OCI-LY3 (cell line): Measurements from ENCODE around the gene SORL1.

Experiments
- H2AFZ ChIP-seq: fragments of 200-600, 300-600 bp; shearing (Covaris generic); 2 replicates; pipeline ENCODE4 v1.6.0; 2014; ENCODE audit warnings: antibody characterized with exemption, low read depth, low read length
- H3K27ac ChIP-seq: fragments of 200-600, 300-600 bp; sonication (generic); 2 replicates; pipeline ENCODE4 v1.5.1; 2014; ENCODE audit warnings: mild to moderate bottlenecking, low read length, moderate library complexity, mixed read lengths
- H3K27me3 ChIP-seq: fragments of 200-600, 300-600 bp; sonication (generic); 2 replicates; pipeline ENCODE4 v1.6.1; 2014; ENCODE audit warnings: low read depth, low read length, mixed read lengths
- H3K36me3 ChIP-seq: fragments of 200-600, 300-600 bp; sonication (generic); replicated peaks from 2 replicates; pipeline ENCODE3; 2014; ENCODE audit warnings: low read depth, low read length, mixed read lengths
- H3K4me1 ChIP-seq: fragments of 300-600, 200-600 bp; sonication (generic); 2 replicates; pipeline ENCODE4 v1.6.1; 2014; ENCODE audit warnings: low read length, mixed read lengths
- H3K4me2 ChIP-seq: fragments of 200-600, 300-600 bp; sonication (generic); 2 replicates; pipeline ENCODE4 v1.6.1; 2014; ENCODE audit warnings: low read length, mixed read lengths
- H3K4me3 ChIP-seq: fragments of 300-600, 200-600 bp; sonication (generic); 2 replicates; pipeline ENCODE4 v1.5.1; 2014; ENCODE audit warnings: antibody characterized with exemption, mild to moderate bottlenecking, low read length, moderate library complexity
- H3K79me2 ChIP-seq: fragments of 300-600, 200-600 bp; shearing (Covaris generic); 2 replicates; pipeline ENCODE4 v1.6.1; 2014; ENCODE audit warnings: mild to moderate bottlenecking, low read length, mixed read lengths
- H3K9ac ChIP-seq: fragments of 300-600, 200-600 bp; shearing (Covaris generic); 2 replicates; pipeline ENCODE4 v1.6.0; 2014; ENCODE audit warnings: mild to moderate bottlenecking, low read length, moderate library complexity
- H3K9me3 ChIP-seq: fragments of 200-600, 300-600 bp; shearing (Covaris generic); 2 replicates; pipeline ENCODE4 v1.6.1; 2014; ENCODE audit warnings: low read length, mixed read lengths; ENCODE audit not compliant: insufficient read depth
- H4K20me1 ChIP-seq: fragments of 200-600, 300-600 bp; sonication (generic); 2 replicates; pipeline ENCODE4 v1.6.1; 2016; ENCODE audit warnings: low read length, mixed read lengths; ENCODE audit not compliant: insufficient read depth
- EZH2phosphoT487 ChIP-seq: fragments of 200-600 bp; shearing (Covaris generic); IDR thresholded peaks from 2 replicates; pipeline ENCODE4 v1.6.1; 2018; ENCODE audit warnings: antibody characterized with exemption, mixed run types, low read depth
- TF ChIP-seq, protein P1 (sequence below): fragments of 200-600, 300-600 bp; sonication (generic); IDR thresholded peaks from 2 replicates; pipeline ENCODE4 v1.5.1; 2014; ENCODE audit warnings: antibody characterized with exemption, low read length, low read depth

The SORL1 gene

DNA sequence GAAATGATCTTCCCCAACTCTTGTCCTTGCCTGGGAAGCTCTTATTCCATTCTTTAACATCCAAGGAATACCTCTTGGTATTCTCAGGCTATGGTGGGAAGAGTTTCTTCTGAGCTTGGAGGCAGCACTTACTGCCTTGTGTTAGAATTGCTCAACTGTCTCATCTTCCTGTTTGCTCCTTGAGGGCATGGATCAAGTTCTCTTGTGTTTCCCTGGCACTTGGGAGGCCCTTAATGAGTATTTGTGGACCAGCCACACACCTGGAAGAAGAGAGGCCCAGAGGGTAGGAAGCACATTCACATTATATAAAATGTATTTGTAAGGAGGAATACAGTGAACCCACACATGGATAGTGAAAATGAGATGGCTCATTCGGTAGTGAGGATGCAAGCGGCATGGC lies 4.0 kb downstream of the SORL1 start:
- H3K9me3 ChIP-seq, result no peaks in the 10 kb centered on the region
- peak overlapping the region; percentile 85 for H3K4me3 ChIP-seq
- H2AFZ ChIP-seq, result no peak overlapping the region
- peak overlapping the region; percentile 95; the same call in 1 of the 2 replicates for H3K9ac ChIP-seq
- peaks cover 57% of the 10 kb centered on the region for H4K20me1 ChIP-seq
- H3K4me2 ChIP-seq, result peak overlapping the region; percentile 91
- peaks cover 61% of the 10 kb centered on the region for H3K36me3 ChIP-seq
- peaks cover 100% of the 10 kb centered on the region for H3K79me2 ChIP-seq
- TF ChIP-seq, protein P1, sequence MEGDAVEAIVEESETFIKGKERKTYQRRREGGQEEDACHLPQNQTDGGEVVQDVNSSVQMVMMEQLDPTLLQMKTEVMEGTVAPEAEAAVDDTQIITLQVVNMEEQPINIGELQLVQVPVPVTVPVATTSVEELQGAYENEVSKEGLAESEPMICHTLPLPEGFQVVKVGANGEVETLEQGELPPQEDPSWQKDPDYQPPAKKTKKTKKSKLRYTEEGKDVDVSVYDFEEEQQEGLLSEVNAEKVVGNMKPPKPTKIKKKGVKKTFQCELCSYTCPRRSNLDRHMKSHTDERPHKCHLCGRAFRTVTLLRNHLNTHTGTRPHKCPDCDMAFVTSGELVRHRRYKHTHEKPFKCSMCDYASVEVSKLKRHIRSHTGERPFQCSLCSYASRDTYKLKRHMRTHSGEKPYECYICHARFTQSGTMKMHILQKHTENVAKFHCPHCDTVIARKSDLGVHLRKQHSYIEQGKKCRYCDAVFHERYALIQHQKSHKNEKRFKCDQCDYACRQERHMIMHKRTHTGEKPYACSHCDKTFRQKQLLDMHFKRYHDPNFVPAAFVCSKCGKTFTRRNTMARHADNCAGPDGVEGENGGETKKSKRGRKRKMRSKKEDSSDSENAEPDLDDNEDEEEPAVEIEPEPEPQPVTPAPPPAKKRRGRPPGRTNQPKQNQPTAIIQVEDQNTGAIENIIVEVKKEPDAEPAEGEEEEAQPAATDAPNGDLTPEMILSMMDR, result no peak
- TF ChIP-seq EZH2phosphoT487, result no peak
- H3K27ac ChIP-seq, result peak overlapping the region; percentile 19
- H3K27me3 ChIP-seq, result no peaks in the 10 kb centered on the region
- H3K4me1 ChIP-seq, result peaks cover 78% of the 10 kb centered on the region

DNA sequence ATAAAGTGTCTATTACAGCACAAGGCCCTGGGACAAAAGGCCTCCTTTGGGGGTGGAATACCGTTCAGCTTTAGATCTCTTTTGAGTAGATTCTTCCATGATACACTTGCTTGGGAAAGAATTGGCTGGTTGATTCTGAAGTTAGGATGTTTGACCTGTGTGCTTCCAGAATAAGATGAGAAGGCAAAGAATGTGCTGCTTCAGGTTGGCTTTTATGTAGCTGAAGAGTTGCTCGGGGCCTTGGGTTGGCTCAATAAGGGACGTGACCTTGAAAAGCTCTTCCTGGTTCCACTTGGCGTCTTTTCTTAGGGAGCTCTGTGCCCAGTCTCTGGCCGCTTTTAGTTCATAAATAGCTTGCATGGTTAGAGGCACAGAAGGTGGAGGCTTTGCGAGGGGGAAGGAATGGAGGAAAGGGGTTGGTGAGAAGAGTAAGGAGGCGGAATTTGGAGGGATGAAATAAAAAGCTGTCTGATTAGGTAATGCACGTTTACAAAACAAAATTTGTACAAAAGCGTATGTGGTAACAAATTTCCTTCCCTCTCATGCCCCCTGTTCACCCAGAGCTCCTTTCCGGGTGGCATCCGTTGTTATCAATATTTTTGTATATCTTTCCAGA lies 4.8 kb downstream of the SORL1 start:
- Histone ChIP-seq H2AFZ (no peak overlapping the region), H4K20me1 (peaks cover 62% of the 10 kb centered on the region), H3K27me3 (no peaks in the 10 kb centered on the region), H3K79me2 (peaks cover 100% of the 10 kb centered on the region), H3K27ac (no peak overlapping the region), H3K4me1 (peaks cover 79% of the 10 kb centered on the region), H3K4me3 (no peak overlapping the region), H3K36me3 (peaks cover 61% of the 10 kb centered on the region), H3K9ac (no peak overlapping the region), H3K4me2 (peak overlapping the region; percentile 91), H3K9me3 (no peaks in the 10 kb centered on the region)
- no peak for TF ChIP-seq EZH2phosphoT487
- TF ChIP-seq, protein P1, result no peak

DNA sequence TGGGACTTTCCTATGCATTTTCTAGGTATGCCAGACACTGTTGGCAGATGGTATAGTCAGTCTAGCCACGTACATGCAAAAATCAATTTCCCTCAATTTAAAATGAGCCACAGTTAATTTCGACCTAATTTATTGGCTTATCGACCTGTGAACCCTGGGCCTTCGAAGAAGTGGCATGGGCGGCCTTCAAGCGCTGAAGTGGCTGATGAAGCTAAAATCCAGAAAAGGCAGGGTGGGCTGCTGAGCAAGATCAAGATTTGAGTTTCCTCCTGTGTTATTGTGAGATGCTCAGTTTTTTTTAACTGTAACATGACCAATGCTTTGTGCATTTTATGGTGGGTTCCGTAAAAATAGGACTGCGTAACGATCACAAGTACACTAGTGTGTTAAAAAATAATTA lies 6.4 kb downstream of the SORL1 start:
- H3K36me3 ChIP-seq, result peaks cover 59% of the 10 kb centered on the region
- peaks cover 100% of the 10 kb centered on the region for H3K79me2 ChIP-seq
- TF ChIP-seq EZH2phosphoT487, result no peak
- TF ChIP-seq, protein P1, result no peak
- H3K4me1 ChIP-seq, result peaks cover 94% of the 10 kb centered on the region
- no peak overlapping the region for H3K4me3 ChIP-seq
- no peaks in the 10 kb centered on the region for H3K9me3 ChIP-seq
- H3K27ac ChIP-seq, result no peak overlapping the region
- no peak overlapping the region for H2AFZ ChIP-seq
- H3K4me2 ChIP-seq, result no peak overlapping the region
- H4K20me1 ChIP-seq, result peaks cover 78% of the 10 kb centered on the region
- no peaks in the 10 kb centered on the region for H3K27me3 ChIP-seq
- H3K9ac ChIP-seq, result no peak overlapping the region

DNA sequence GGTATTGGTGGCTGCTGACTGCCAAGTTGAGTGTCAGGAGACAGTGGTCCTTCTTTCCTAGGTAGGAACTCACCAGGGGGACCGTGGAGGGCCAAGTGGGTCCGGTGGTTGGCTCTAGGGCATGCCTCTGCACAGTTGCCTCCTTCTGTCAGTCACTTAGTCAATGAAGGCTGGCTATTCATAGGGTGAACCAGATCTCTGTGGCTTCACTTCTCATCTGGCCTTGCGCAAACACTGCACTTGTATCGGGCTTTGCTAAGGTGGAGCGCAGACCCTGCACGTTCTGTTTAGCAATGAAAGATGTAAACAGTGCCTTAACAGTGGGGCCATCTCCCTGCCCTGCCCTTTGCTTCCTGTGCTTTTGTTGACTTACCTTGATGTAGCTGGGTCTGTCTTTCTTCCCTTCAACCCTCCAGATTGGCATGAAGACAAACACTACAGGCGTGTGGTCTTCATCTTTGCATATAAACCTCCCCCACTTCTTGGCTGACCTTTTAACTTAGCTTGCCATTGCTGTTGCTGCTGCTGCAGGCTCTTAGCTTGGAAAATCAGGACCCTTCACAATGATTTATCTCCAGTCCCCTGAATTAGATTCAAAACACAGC lies 7.4 kb downstream of the SORL1 start:
- Histone ChIP-seq H3K36me3 (peaks cover 57% of the 10 kb centered on the region), H3K9ac (no peak overlapping the region), H3K4me2 (no peak overlapping the region), H3K27ac (peak overlapping the region; percentile 4; the same call in 1 of the 2 replicates), H4K20me1 (peaks cover 87% of the 10 kb centered on the region), H3K4me1 (peaks cover 94% of the 10 kb centered on the region), H3K9me3 (no peaks in the 10 kb centered on the region), H3K27me3 (no peaks in the 10 kb centered on the region), H2AFZ (no peak overlapping the region), H3K79me2 (peaks cover 100% of the 10 kb centered on the region), H3K4me3 (no peak overlapping the region)
- no peak for TF ChIP-seq EZH2phosphoT487
- TF ChIP-seq, protein P1, result no peak
